CD4-positive, CD25-positive, alpha-beta regulatory T cell (primary cell): ENCODE results near the gene SEMA4F. TPM values are rescaled to one million over a fixed set of nuclear protein-coding genes. Genes with fewer than 3 reads are reported as not detected.
A peak's percentile ranks its signal among the peaks of the same experiment; 100 is the strongest.

Source experiments
- ATAC-seq, 2 donors: fragments of 150-1000 bp; cut with Tn5 transposase; one replicate each; pipeline ENCODE4 v1.10.0; 2021; ENCODE audit warnings: low read depth in 2 of 2, moderate number of reproducible peaks in 2 of 2, moderate library complexity in 1 of 2
- DNase-seq, 3 donors: peaks; one replicate each; pipeline versions ENCODE4 v3.0.0 to v3.0.0-alpha.2; 2012 to 2022; ENCODE audit warnings: mixed read lengths in 1 of 3
- H3K27ac ChIP-seq: one replicate; pipeline ENCODE4 v1.7.0; 2013; ENCODE audit warnings: mild to moderate bottlenecking, low read length; ENCODE audit not compliant: insufficient read depth, poor library complexity, severe bottlenecking
- H3K27me3 ChIP-seq: one replicate; pipeline ENCODE4 v1.7.0; 2013; ENCODE audit warnings: low read length; ENCODE audit not compliant: control insufficient read depth, insufficient read depth
- H3K36me3 ChIP-seq: one replicate; pipeline ENCODE4 v1.7.0; 2013; ENCODE audit warnings: mild to moderate bottlenecking, low read length, moderate library complexity; ENCODE audit not compliant: control insufficient read depth, insufficient read depth
- H3K4me1 ChIP-seq: 2 replicates; pipeline ENCODE4 v1.7.0; 2013; ENCODE audit warnings: mild to moderate bottlenecking, low read length; ENCODE audit not compliant: insufficient read depth, control insufficient read depth, poor library complexity, severe bottlenecking
- H3K4me3 ChIP-seq: one replicate; pipeline ENCODE4 v1.7.0; 2013; ENCODE audit warnings: low read depth, mild to moderate bottlenecking, low read length, moderate library complexity
- H3K9me3 ChIP-seq, 2 experiments: 1 replicate in 1 of 2; 2 replicates in 1 of 2; pipeline ENCODE4 v1.7.0; 2013; ENCODE audit warnings: low read length in 2 of 2, mild to moderate bottlenecking in 1 of 2, moderate library complexity in 1 of 2; ENCODE audit not compliant: control insufficient read depth in 2 of 2
- H3K27ac Mint-ChIP-seq, 3 donors: one replicate each; pipeline ENCODE4 v1.8.0; 2020 to 2022; ENCODE audit warnings: mild to moderate bottlenecking in 3 of 3, mixed read lengths in 3 of 3, moderate library complexity in 2 of 3
- H3K27me3 Mint-ChIP-seq: one replicate; pipeline ENCODE4 v1.8.0; 2022; ENCODE audit warnings: mild to moderate bottlenecking, mixed read lengths
- H3K36me3 Mint-ChIP-seq: one replicate; pipeline ENCODE4 v1.8.0; 2020; ENCODE audit warnings: mixed read lengths
- H3K4me1 Mint-ChIP-seq, 4 donors: one replicate each; pipeline ENCODE4 v1.8.0; 2020 to 2022; ENCODE audit warnings: mixed read lengths in 4 of 4, mild to moderate bottlenecking in 1 of 4
- H3K4me3 Mint-ChIP-seq, 4 donors: one replicate each; pipeline ENCODE4 v1.8.0; 2020 to 2022; ENCODE audit warnings: mild to moderate bottlenecking in 4 of 4, mixed read lengths in 4 of 4, moderate library complexity in 3 of 4
- H3K9me3 Mint-ChIP-seq, 7 donors: one replicate each; pipeline ENCODE4 v1.8.0; 2020 to 2022; ENCODE audit warnings: mixed read lengths in 7 of 7, mild to moderate bottlenecking in 3 of 7, moderate library complexity in 2 of 7
- polyA plus RNA-seq, 4 donors: library from polyadenylated mRNA; unstranded; fragments of 300-500 nt; fragmentation: Illumina TruSeq; gene quantifications; one replicate each; pipeline ENCODE4 v1.2.3, GENCODE V29; 2021
- total RNA-seq: library from RNA; stranded (reverse); gene quantifications from one replicate; pipeline ENCODE4 v1.2.3, GENCODE V29; 2022

The SEMA4F gene
- total and polyA plus RNA-seq, 5 donors from 2014 or later = 7.3 to 11.1 (median 9.2) TPM

GRCh38 chr2:74708883-74709282, 54.8 kb downstream of the SEMA4F start:
- Mint-ChIP-seq H3K36me3 (peaks cover 18% of the 10 kb centered on the region), H3K27me3 (peaks cover 5% of the 10 kb centered on the region), H3K4me3 (no peak overlapping the region), H3K27ac (no peak overlapping the region), H3K9me3 (peaks cover 0 to 1% (median 0%) of the 10 kb centered on the region in 7 donors), H3K4me1 (no peaks in the 10 kb centered on the region)
- DNase-seq = no peak
- Histone ChIP-seq H3K4me1 (no peaks in the 10 kb centered on the region), H3K4me3 (no peak overlapping the region), H3K27ac (no peak overlapping the region), H3K9me3 (no peaks in the 10 kb centered on the region), H3K36me3 (no peaks in the 10 kb centered on the region), H3K27me3 (no peaks in the 10 kb centered on the region)
- ATAC-seq = no peak

GRCh38 chr2:74712223-74713053, 58.4 kb downstream of the SEMA4F start:
- Histone ChIP-seq H3K9me3 (no peaks in the 10 kb centered on the region), H3K36me3 (no peaks in the 10 kb centered on the region), H3K27me3 (peaks cover 16% of the 10 kb centered on the region), H3K27ac (no peak overlapping the region), H3K4me3 (no peak overlapping the region), H3K4me1 (peaks cover 8% of the 10 kb centered on the region)
- ATAC-seq = no peak
- H3K36me3 Mint-ChIP-seq = peaks cover 11% of the 10 kb centered on the region
- peaks cover 0 to 1% (median 0%) of the 10 kb centered on the region in 7 donors for H3K9me3 Mint-ChIP-seq
- H3K27ac Mint-ChIP-seq = no peak overlapping the region
- peaks cover 0 to 7% (median 4%) of the 10 kb centered on the region in 4 donors for H3K4me1 Mint-ChIP-seq
- H3K27me3 Mint-ChIP-seq = peaks cover 11% of the 10 kb centered on the region
- no peak for DNase-seq
- no peak overlapping the region for H3K4me3 Mint-ChIP-seq

GRCh38 chr2:74714691-74715080, 60.6 kb downstream of the SEMA4F start:
- Mint-ChIP-seq H3K9me3 (peaks cover 0 to 1% (median 0%) of the 10 kb centered on the region in 7 donors), H3K4me1 (peaks cover 0 to 7% (median 4%) of the 10 kb centered on the region in 4 donors), H3K27ac (peak overlapping the region in 2 of 3 donors; percentile 59 to 81), H3K27me3 (peaks cover 11% of the 10 kb centered on the region), H3K4me3 (peak overlapping the region in 3 of 4 donors; percentile 66 to 91 (median 87)), H3K36me3 (peaks cover 3% of the 10 kb centered on the region)
- DNase-seq = no peak
- Histone ChIP-seq H3K36me3 (no peaks in the 10 kb centered on the region), H3K9me3 (no peaks in the 10 kb centered on the region), H3K27me3 (peaks cover 35% of the 10 kb centered on the region), H3K4me1 (peaks cover 8% of the 10 kb centered on the region), H3K27ac (no peak overlapping the region), H3K4me3 (no peak overlapping the region)
- no peak for ATAC-seq

DNA sequence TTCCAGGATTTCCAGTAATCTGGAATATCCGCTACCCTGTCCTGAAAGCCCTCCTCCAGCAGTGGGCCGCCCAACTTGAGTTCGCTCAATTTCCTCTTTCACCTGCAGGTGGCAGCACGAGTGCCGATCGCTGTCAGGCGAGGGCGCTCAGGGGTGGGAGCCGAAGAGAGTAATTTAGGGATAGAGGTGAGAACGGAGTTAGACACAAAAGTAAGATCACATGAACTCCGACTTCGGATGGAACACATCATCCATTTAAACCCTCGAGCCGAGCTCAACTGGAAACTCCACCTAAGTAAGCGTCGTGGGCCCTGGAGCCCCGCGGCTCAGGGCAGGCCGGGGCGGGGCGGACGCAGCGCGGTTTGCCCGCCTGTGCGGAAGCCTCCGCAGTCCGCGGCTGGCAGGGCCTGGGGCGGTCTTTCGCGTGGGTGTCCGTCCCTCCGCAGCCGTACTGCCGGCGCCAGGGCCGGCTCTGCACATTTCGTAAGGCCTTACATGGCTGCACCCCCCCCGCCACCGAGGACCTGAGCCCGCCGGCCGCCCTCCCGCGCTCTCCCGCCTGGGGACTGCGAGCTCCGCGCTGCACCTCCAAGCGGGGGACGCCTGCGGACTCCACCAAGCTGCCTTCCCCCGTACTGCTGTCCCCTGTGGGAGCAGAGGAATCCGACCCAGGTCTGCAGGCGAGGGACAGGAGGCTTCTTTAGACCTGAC, 61.2 kb downstream of the SEMA4F start:
- peaks cover 8% of the 10 kb centered on the region for H3K4me1 ChIP-seq
- no peak overlapping the region for H3K27ac ChIP-seq
- Mint-ChIP-seq H3K27ac (peak overlapping the region in 2 of 3 donors; percentile 59 to 81), H3K4me1 (peaks cover 0 to 7% (median 4%) of the 10 kb centered on the region in 4 donors), H3K9me3 (peaks cover 0 to 1% (median 0%) of the 10 kb centered on the region in 7 donors), H3K27me3 (peaks cover 11% of the 10 kb centered on the region), H3K4me3 (peak overlapping the region; percentile 66 to 91 (median 82)), H3K36me3 (peaks cover 3% of the 10 kb centered on the region)
- DNase-seq (peak; percentile 62 to 80 (median 78)), ATAC-seq (peak; percentile 84 to 87)
- peaks cover 38% of the 10 kb centered on the region for H3K27me3 ChIP-seq
- H3K9me3 ChIP-seq = no peaks in the 10 kb centered on the region
- H3K36me3 ChIP-seq = no peaks in the 10 kb centered on the region
- H3K4me3 ChIP-seq = peak overlapping the region; percentile 64

DNA sequence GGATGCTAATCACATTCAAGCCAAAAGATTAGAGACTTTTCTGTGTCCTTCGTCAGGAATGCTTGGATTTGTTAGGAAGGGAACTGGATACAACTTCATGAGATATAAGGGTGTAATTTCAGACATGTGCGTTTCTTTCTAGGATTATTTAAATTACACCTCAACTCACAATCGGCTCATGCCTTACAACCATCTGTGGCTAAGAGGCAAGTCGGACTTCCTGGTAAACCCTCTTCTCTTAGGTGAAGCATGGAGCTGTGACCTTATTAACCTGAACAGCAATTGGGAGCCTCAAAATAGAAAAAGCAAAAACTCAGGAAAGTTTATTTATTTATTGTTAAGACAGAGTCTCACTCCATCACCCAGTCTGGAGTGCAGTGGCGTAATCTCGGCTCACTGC, 61.8 kb downstream of the SEMA4F start:
- peak overlapping the region; percentile 49 for H3K4me3 ChIP-seq
- DNase-seq = no peak

GRCh38 chr2:74719066-74719465, 65.0 kb downstream of the SEMA4F start:
- H3K9me3 Mint-ChIP-seq = no peaks in the 10 kb centered on the region
- Histone ChIP-seq H3K36me3 (no peaks in the 10 kb centered on the region), H3K27me3 (peaks cover 43% of the 10 kb centered on the region), H3K4me1 (peaks cover 8% of the 10 kb centered on the region), H3K4me3 (no peak overlapping the region), H3K27ac (no peak overlapping the region), H3K9me3 (no peaks in the 10 kb centered on the region)
- H3K4me3 Mint-ChIP-seq = no peak overlapping the region
- H3K27me3 Mint-ChIP-seq = peaks cover 12% of the 10 kb centered on the region
- no peaks in the 10 kb centered on the region for H3K36me3 Mint-ChIP-seq
- no peak for ATAC-seq
- DNase-seq = no peak
- no peak overlapping the region for H3K27ac Mint-ChIP-seq
- peaks cover 0 to 7% (median 4%) of the 10 kb centered on the region in 4 donors for H3K4me1 Mint-ChIP-seq

More for the DNA sequence above, 61.8 kb downstream of the SEMA4F start:
- Histone ChIP-seq H3K9me3 (no peaks in the 10 kb centered on the region), H3K27ac (no peak overlapping the region), H3K4me1 (peaks cover 8% of the 10 kb centered on the region), H3K36me3 (no peaks in the 10 kb centered on the region), H3K27me3 (peaks cover 38% of the 10 kb centered on the region)
- peaks cover 3% of the 10 kb centered on the region for H3K36me3 Mint-ChIP-seq
- peak overlapping the region in 3 of 4 donors; percentile 64 to 82 (median 77) for H3K4me3 Mint-ChIP-seq
- H3K4me1 Mint-ChIP-seq = peaks cover 0 to 7% (median 4%) of the 10 kb centered on the region in 4 donors
- peaks cover 11% of the 10 kb centered on the region for H3K27me3 Mint-ChIP-seq
- H3K9me3 Mint-ChIP-seq = peaks cover 0 to 1% (median 0%) of the 10 kb centered on the region in 7 donors
- ATAC-seq = no peak
- H3K27ac Mint-ChIP-seq = no peak overlapping the region

DNA sequence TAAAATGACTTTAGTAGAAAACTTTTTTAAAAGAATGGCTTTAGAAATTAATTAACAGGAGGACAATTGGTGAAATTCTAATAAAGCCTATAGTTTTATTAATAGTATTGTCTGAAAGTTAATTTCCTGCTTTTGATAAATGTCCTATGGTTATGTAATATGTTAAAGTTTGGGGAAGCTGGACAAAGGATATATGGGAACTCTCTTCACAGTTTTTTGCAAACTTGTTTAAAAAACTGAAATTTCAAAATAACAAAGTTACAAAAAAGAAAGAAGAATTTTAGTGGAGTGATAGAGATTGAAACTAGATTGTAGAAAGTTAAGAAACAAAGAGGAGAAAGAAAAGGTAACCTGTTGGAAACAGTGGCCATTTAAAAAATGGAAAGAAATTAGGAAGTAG, 67.3 kb downstream of the SEMA4F start:
- no peaks in the 10 kb centered on the region for H3K36me3 Mint-ChIP-seq
- ATAC-seq = no peak
- no peaks in the 10 kb centered on the region for H3K36me3 ChIP-seq
- DNase-seq = no peak
- H3K27ac ChIP-seq = no peak overlapping the region
- H3K4me3 Mint-ChIP-seq = no peak overlapping the region
- H3K4me1 Mint-ChIP-seq = no peaks in the 10 kb centered on the region
- H3K27me3 Mint-ChIP-seq = peaks cover 5% of the 10 kb centered on the region
- no peak overlapping the region for H3K4me3 ChIP-seq
- no peaks in the 10 kb centered on the region for H3K9me3 ChIP-seq
- H3K9me3 Mint-ChIP-seq = no peaks in the 10 kb centered on the region
- H3K4me1 ChIP-seq = no peaks in the 10 kb centered on the region
- H3K27me3 ChIP-seq = peaks cover 38% of the 10 kb centered on the region
- H3K27ac Mint-ChIP-seq = no peak overlapping the region
